K562 (cell line): ENCODE measurements around the gene USP7. TPM values are rescaled to one million over a fixed set of nuclear protein-coding genes. Genes with fewer than 3 reads are reported as not detected.

Experiments used
- ADNP ChIP-seq: fragments of 200-800 bp; sonication (Bioruptor generic); IDR thresholded peaks from 2 replicates; pipeline ENCODE4 v1.6.1; 2016; ENCODE audit warnings: missing genetic modification characterization, missing compliant biosample characterization
- CHD1 ChIP-seq: fragments of 200-600 bp; sonication (generic); IDR thresholded peaks from one replicate; pipeline ENCODE4 v1.6.1; 2012; ENCODE audit warnings: mild to moderate bottlenecking, moderate library complexity, low read length, inconsistent platforms
- CXXC5 ChIP-seq: fragments of 250-450 bp; sonication (Bioruptor Pico); IDR thresholded peaks from 2 replicates; pipeline ENCODE4 v1.8.0; 2022; ENCODE audit warnings: inconsistent platforms, mild to moderate bottlenecking, moderate library complexity
- ELF1 ChIP-seq: fragments of 200-800 bp; sonication (Bioruptor generic); IDR thresholded peaks from 2 replicates; pipeline ENCODE4 v1.6.1; 2016; ENCODE audit warnings: missing genetic modification characterization, missing compliant biosample characterization
- FOSL1 ChIP-seq: fragments of 200-800 bp; sonication (Bioruptor generic); conservative IDR thresholded peaks from 2 replicates; pipeline ENCODE4 v1.6.1; 2016; ENCODE audit warnings: missing genetic modification characterization, missing compliant biosample characterization
- GATA2 ChIP-seq: sonication (generic); formaldehyde crosslinking; IDR thresholded peaks from 2 replicates; pipeline ENCODE4 v1.4.0; 2020; ENCODE audit warnings: mild to moderate bottlenecking, missing genetic modification reagents
- KAT8 ChIP-seq: fragments of 450-650 bp; IDR thresholded peaks from 2 replicates; pipeline ENCODE4 v1.6.1; 2016; ENCODE audit warnings: low read depth, mild to moderate bottlenecking
- NR2F6 ChIP-seq: fragments of 450-650 bp; formaldehyde crosslinking; IDR thresholded peaks from 2 replicates; pipeline ENCODE4 v1.4.0; 2020; ENCODE audit warnings: mild to moderate bottlenecking
- PHF21A ChIP-seq: fragments of 450-650 bp; IDR thresholded peaks from 2 replicates; pipeline ENCODE4 v1.6.1; 2017; ENCODE audit warnings: low read depth, borderline replicate concordance
- SMAD4 ChIP-seq: fragments of 250-450 bp; sonication (Bioruptor Pico); conservative IDR thresholded peaks from 2 replicates; pipeline ENCODE4 v1.8.0; 2021; ENCODE audit warnings: inconsistent platforms, mild to moderate bottlenecking, moderate library complexity
- SRF ChIP-seq, 2 experiments: fragments of 250-450, 450-650 bp in 1 of 2; sonication (Bioruptor Pico) in 1 of 2; sonication (generic) in 1 of 2; formaldehyde crosslinking; IDR thresholded peaks; 2 replicates each; pipeline versions ENCODE4 v1.5.0 to v1.5.1; 2020 to 2022; ENCODE audit warnings: mild to moderate bottlenecking in 1 of 2, missing genetic modification reagents in 1 of 2
- TCF7 ChIP-seq: sonication (generic); IDR thresholded peaks from 2 replicates; pipeline ENCODE4 v1.6.1; 2016; ENCODE audit warnings: antibody characterized with exemption, borderline replicate concordance
- TCF7L2 ChIP-seq: fragments of 150-350 bp; IDR thresholded peaks from 2 replicates; pipeline ENCODE4 v1.6.1; 2016; ENCODE audit warnings: low read depth, mild to moderate bottlenecking, low read length, moderate library complexity
- TEAD4 ChIP-seq, 2 experiments: sonication (generic) in 1 of 2; formaldehyde crosslinking in 1 of 2; IDR thresholded peaks; 2 replicates each; pipeline versions ENCODE4 v1.6.1 to v1.8.0; 2012 to 2022; ENCODE audit warnings: borderline replicate concordance in 1 of 2, inconsistent platforms in 1 of 2, low read length in 1 of 2, mild to moderate bottlenecking in 1 of 2, missing genetic modification reagents in 1 of 2
- ZKSCAN8 ChIP-seq: fragments of 200-800 bp; sonication (Bioruptor generic); IDR thresholded peaks from 2 replicates; pipeline ENCODE4 v1.6.1; 2016; ENCODE audit warnings: missing genetic modification characterization, missing compliant biosample characterization
- ZNF174 ChIP-seq: fragments of 250-450 bp; sonication (Bioruptor Pico); IDR thresholded peaks from 2 replicates; pipeline ENCODE4 v1.4.0; 2020; ENCODE audit warnings: mild to moderate bottlenecking
- ZNF24 ChIP-seq: fragments of 450-650 bp; IDR thresholded peaks from 2 replicates; pipeline ENCODE4 v1.6.1; 2016
- ZNF274 ChIP-seq: IDR thresholded peaks from 2 replicates; pipeline ENCODE4 v1.6.1; 2011; ENCODE audit warnings: low read depth, mild to moderate bottlenecking, low read length, moderate library complexity, borderline replicate concordance
- ZNF830 ChIP-seq: fragments of 250-450 bp; sonication (Bioruptor Pico); IDR thresholded peaks from 2 replicates; pipeline ENCODE4 v1.5.0; 2021; ENCODE audit warnings: mild to moderate bottlenecking
- polyA plus RNA-seq, 8 experiments: library from polyadenylated mRNA; depleted of rRNA in 4 of 8; stranded (reverse) in 5 of 8; unstranded in 3 of 8; fragments of >200 nt; fragmentation: Nextera tagmentation in 2 of 8; fragmentation: Illumina TruSeq in 1 of 8; extraction: Ambion mirVana in 2 of 8; extraction: Trizol in 1 of 8; gene quantifications; 2 replicates each; pipeline versions ENCODE4 v1.2.1 to v1.2.3, GENCODE V29; 2011 to 2014; ENCODE audit warnings: inconsistent platforms in 1 of 8, missing spikeins in 1 of 8
- total RNA-seq, 7 experiments: library from RNA; depleted of rRNA in 6 of 7; stranded (reverse); fragments of >200 nt in 6 of 7; fragmentation: Illumina TruSeq in 2 of 7; extraction: Trizol in 2 of 7; gene quantifications; 2 replicates each; pipeline versions ENCODE4 v1.2.1 to v1.2.3, GENCODE V29; 2011 to 2021; ENCODE audit warnings: low replicate concordance in 1 of 7
- TF ChIP-seq, protein P1 (sequence below): sonication (generic); formaldehyde crosslinking; IDR thresholded peaks from 2 replicates; pipeline ENCODE4 v1.8.0; 2022; ENCODE audit warnings: mild to moderate bottlenecking, low read depth, missing genetic modification reagents
- TF ChIP-seq, protein P2 (sequence below): fragments of 250-450 bp; sonication (Bioruptor Pico); IDR thresholded peaks from 2 replicates; pipeline ENCODE4 v1.9.0; 2021; ENCODE audit warnings: mild to moderate bottlenecking
- TF ChIP-seq, protein P3 (sequence below): sonication (generic); formaldehyde crosslinking; IDR thresholded peaks from 2 replicates; pipeline ENCODE4 v1.8.1; 2023; ENCODE audit warnings: mild to moderate bottlenecking, missing genetic modification reagents
- TF ChIP-seq, protein P4 (sequence below), 2 experiments: fragments of 450-650 bp in 1 of 2; IDR thresholded peaks; 2 replicates each; pipeline ENCODE4 v1.6.1; 2011 to 2017; ENCODE audit warnings: low read depth in 2 of 2, antibody characterized with exemption in 1 of 2, borderline replicate concordance in 1 of 2, low read length in 1 of 2, mild to moderate bottlenecking in 1 of 2, mixed read lengths in 1 of 2; ENCODE audit not compliant: control insufficient read depth in 1 of 2

USP7 gene
- total and polyA plus RNA-seq, 9 of the 15 experiments (the other 6 are each of a cell fraction or from before 2014, with no cell fraction given): 17.1 to 145 (median 57.9) TPM

DNA sequence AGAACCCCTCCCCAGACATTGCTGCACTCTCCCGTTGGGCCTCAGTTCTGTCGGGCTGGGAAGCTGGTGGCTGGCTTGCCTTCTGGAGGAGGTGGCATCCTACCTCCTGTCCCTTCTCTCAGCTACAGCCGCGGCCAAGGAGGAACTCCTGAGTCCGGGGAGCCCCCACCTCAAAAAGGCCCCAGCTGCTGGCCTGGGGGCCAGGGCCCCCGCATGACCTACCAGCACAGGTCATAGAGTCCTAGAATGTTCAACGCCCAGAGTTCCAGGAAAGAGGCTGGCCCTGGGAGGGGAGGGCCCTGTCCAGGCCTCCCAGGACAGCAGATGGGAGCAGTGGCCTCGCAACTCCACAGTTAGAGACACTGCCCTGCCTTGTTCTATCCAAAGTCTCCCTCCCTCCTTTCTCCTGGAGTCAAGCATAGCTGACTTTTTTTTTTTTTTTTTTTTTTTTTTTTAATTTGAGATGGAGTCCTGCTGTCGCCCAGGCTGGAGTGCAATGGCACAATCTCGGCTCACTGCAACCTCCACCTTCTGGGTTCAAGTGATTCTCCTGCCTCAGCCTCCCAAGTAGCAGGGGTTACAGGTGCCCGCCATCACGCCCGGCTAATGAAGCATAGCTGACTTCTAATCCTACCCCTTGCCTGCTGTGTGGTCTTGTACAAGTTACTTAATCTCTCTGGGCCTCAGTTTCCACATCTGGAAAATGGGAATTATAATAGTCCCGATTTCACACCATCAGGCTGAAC is 102.0 kb downstream of the USP7 start (continued):
- TF ChIP-seq PHF21A: no peak
- no peak for TF ChIP-seq ELF1 (tag)
- TF ChIP-seq SMAD4: no peak
- TF ChIP-seq, protein P1, sequence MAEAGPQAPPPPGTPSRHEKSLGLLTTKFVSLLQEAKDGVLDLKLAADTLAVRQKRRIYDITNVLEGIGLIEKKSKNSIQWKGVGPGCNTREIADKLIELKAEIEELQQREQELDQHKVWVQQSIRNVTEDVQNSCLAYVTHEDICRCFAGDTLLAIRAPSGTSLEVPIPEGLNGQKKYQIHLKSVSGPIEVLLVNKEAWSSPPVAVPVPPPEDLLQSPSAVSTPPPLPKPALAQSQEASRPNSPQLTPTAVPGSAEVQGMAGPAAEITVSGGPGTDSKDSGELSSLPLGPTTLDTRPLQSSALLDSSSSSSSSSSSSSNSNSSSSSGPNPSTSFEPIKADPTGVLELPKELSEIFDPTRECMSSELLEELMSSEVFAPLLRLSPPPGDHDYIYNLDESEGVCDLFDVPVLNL (CRISPR knock-in tag): no peak
- TF ChIP-seq TEAD4 (IDR thresholded peaks at IDR 0.05; ENCODE audit: low read length): no peak
- TF ChIP-seq TEAD4 (CRISPR knock-in tag; IDR thresholded peaks at IDR 0.05; ENCODE audit: borderline replicate concordance): no peak
- TF ChIP-seq SRF (CRISPR knock-in tag; IDR thresholded peaks at IDR 0.05): no peak
- no peak for TF ChIP-seq GATA2
- TF ChIP-seq ZNF24: no peak
- TF ChIP-seq FOSL1 (tag): no peak
- no peak for TF ChIP-seq CHD1
- TF ChIP-seq ZNF174: no peak
- no peak for TF ChIP-seq TCF7
- TF ChIP-seq, protein P2, sequence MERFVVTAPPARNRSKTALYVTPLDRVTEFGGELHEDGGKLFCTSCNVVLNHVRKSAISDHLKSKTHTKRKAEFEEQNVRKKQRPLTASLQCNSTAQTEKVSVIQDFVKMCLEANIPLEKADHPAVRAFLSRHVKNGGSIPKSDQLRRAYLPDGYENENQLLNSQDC: no peak
- no peak for TF ChIP-seq NR2F6
- TF ChIP-seq, protein P3, sequence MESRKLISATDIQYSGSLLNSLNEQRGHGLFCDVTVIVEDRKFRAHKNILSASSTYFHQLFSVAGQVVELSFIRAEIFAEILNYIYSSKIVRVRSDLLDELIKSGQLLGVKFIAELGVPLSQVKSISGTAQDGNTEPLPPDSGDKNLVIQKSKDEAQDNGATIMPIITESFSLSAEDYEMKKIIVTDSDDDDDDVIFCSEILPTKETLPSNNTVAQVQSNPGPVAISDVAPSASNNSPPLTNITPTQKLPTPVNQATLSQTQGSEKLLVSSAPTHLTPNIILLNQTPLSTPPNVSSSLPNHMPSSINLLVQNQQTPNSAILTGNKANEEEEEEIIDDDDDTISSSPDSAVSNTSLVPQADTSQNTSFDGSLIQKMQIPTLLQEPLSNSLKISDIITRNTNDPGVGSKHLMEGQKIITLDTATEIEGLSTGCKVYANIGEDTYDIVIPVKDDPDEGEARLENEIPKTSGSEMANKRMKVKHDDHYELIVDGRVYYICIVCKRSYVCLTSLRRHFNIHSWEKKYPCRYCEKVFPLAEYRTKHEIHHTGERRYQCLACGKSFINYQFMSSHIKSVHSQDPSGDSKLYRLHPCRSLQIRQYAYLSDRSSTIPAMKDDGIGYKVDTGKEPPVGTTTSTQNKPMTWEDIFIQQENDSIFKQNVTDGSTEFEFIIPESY: no peak
- no peak for TF ChIP-seq CXXC5 (CRISPR knock-in tag)
- no peak for TF ChIP-seq TCF7L2
- peak; percentile 74 for TF ChIP-seq ADNP (tag)
- TF ChIP-seq ZNF830 (CRISPR knock-in tag): no peak
- no peak for TF ChIP-seq ZKSCAN8 (CRISPR knock-in tag)
- TF ChIP-seq ZNF274: no peak
- no peak for TF ChIP-seq KAT8
- TF ChIP-seq, protein P4, sequence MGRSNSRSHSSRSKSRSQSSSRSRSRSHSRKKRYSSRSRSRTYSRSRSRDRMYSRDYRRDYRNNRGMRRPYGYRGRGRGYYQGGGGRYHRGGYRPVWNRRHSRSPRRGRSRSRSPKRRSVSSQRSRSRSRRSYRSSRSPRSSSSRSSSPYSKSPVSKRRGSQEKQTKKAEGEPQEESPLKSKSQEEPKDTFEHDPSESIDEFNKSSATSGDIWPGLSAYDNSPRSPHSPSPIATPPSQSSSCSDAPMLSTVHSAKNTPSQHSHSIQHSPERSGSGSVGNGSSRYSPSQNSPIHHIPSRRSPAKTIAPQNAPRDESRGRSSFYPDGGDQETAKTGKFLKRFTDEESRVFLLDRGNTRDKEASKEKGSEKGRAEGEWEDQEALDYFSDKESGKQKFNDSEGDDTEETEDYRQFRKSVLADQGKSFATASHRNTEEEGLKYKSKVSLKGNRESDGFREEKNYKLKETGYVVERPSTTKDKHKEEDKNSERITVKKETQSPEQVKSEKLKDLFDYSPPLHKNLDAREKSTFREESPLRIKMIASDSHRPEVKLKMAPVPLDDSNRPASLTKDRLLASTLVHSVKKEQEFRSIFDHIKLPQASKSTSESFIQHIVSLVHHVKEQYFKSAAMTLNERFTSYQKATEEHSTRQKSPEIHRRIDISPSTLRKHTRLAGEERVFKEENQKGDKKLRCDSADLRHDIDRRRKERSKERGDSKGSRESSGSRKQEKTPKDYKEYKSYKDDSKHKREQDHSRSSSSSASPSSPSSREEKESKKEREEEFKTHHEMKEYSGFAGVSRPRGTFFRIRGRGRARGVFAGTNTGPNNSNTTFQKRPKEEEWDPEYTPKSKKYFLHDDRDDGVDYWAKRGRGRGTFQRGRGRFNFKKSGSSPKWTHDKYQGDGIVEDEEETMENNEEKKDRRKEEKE (IDR thresholded peaks at IDR 0.05; ENCODE audit: borderline replicate concordance in 1 of 2, control insufficient read depth in 1 of 2, low read depth in 2 of 2, low read length in 1 of 2): no peak
